GM13976 (cell line): ENCODE results near the gene MSANTD2.

Experiments
- DNase-seq: peaks from one replicate; pipeline ENCODE4 v3.0.0; 2012; ENCODE audit warnings: low spot score
- CTCF ChIP-seq: IDR thresholded peaks from 2 replicates; pipeline ENCODE4 v1.5.1; 2012; ENCODE audit warnings: borderline replicate concordance, mild to moderate bottlenecking; ENCODE audit not compliant: insufficient read depth; ENCODE audit errors: extremely low read depth, missing control alignments, control extremely low read depth
- in situ Hi-C: fragments of 300-500 bp; cut with MboI; formaldehyde crosslinking; loops from one replicate; pipeline ENCODE4 v1.12.0; 2022; ENCODE audit warnings: low sequenced_read_pairs, mixed read lengths, inconsistent platforms; ENCODE audit not compliant: unreplicated experiment

Gene MSANTD2

GRCh38 chr11:124799348-124800225, 619 bp downstream of the MSANTD2 start:
- no peak for TF ChIP-seq CTCF
- DNase-seq: peak; percentile 68
- in situ Hi-C loops: no loop called here

- no peak for TF ChIP-seq CTCF
- in situ Hi-C loops: no loop called here
- peak; percentile 22 for DNase-seq
Observed at GRCh38 chr11:124798991-124799347, 1.2 kb downstream of the MSANTD2 start.

GRCh38 chr11:124796312-124796711, 3.9 kb downstream of the MSANTD2 start:
- no peak for DNase-seq
- TF ChIP-seq CTCF: no peak
- in situ Hi-C loops: no loop called here

GRCh38 chr11:124793466-124794278, 6.5 kb downstream of the MSANTD2 start:
- TF ChIP-seq CTCF: peak; percentile 47
- in situ Hi-C loops: no loop called here
- peak; percentile 43 for DNase-seq

GRCh38 chr11:124791626-124792341, 8.4 kb downstream of the MSANTD2 start:
- no peak for TF ChIP-seq CTCF
- in situ Hi-C loops: no loop called here
- DNase-seq: peak; percentile 26

- in situ Hi-C loops: no loop called here
- DNase-seq: no peak
- no peak for TF ChIP-seq CTCF
Observed at GRCh38 chr11:124788521-124788920, 11.7 kb downstream of the MSANTD2 start.
